ENCODE results near the gene ZBED4. TPM values are rescaled to one million over a fixed set of nuclear protein-coding genes. Genes with fewer than 3 reads are reported as not detected.

The ZBED4 gene
- total RNA-seq, 2 experiments from 2014 or later, result 17.3 to 17.4 TPM

GRCh38 chr22:49827853-49828598 is 25.6 kb upstream of the ZBED4 start, which contains the start of gene BRD1:
Gene BRD1, minus strand, starts transcription at chr22:49827873. Its CDS starts 3,556 bp downstream, at chr22:49824317.
- Mint-ChIP-seq H3K27ac (peak within 1 kb of the TSS; percentile 92), H3K4me1 (peaks cover 40% of the 10 kb centered on the region), H3K9me3 (ENCODE audit: low read depth) (no peaks in the 10 kb centered on the region), H3K36me3 (ENCODE audit: low read depth) (peaks cover 17% of the 10 kb centered on the region), H3K4me3 (peak within 1 kb of the TSS; percentile 88), H3K27me3 (no peaks in the 10 kb centered on the region)
- ChIA-PET POLR2A (no interaction called here), CTCF (no interaction called here)
- intact Hi-C loops (cut with DNase I, micrococcal nuclease), result loop anchor here (1.0 to 5.0 kb wide), 9 partner anchors 11 to 363 kb away; partner anchors contain the start of genes ALG12 (in 2 of the 2), CRELD2 (in 2 of the 2) and PIM3 (in 1 of the 2)
- peak; percentile 68 for ATAC-seq
- peak; percentile 73 for DNase-seq

- H3K4me1 Mint-ChIP-seq, result peaks cover 38% of the 10 kb centered on the region
- intact Hi-C loops (cut with DNase I, micrococcal nuclease), result loop anchor here (5.0 kb wide), 2 partner anchors 39 to 61 kb away; no protein-coding TSS in a partner anchor
- H3K36me3 Mint-ChIP-seq (ENCODE audit: low read depth), result peaks cover 14% of the 10 kb centered on the region
- DNase-seq, result no peak
- no peaks in the 10 kb centered on the region for H3K9me3 Mint-ChIP-seq (ENCODE audit: low read depth)
- peak overlapping the region; percentile 65 for H3K27ac Mint-ChIP-seq
- ChIA-PET CTCF (no interaction called here), POLR2A (no interaction called here)
- no peak for ATAC-seq
- H3K4me3 Mint-ChIP-seq, result peak overlapping the region; percentile 43
- no peaks in the 10 kb centered on the region for H3K27me3 Mint-ChIP-seq
Observed at GRCh38 chr22:49828599-49828965, 25.1 kb upstream of the ZBED4 start.

- no peaks in the 10 kb centered on the region for H3K27me3 Mint-ChIP-seq
- intact Hi-C loops (cut with DNase I, micrococcal nuclease), result loop anchor here (5.0 kb wide), 2 partner anchors 38 to 62 kb away; no protein-coding TSS in a partner anchor
- peak overlapping the region; percentile 75 for H3K27ac Mint-ChIP-seq
- POLR2A ChIA-PET, result interaction anchor here (0.7 kb wide), 1 partner anchor 21 kb away, joined by 3 read pairs; no protein-coding TSS in a partner anchor
- CTCF ChIA-PET, result no interaction called here
- no peak for ATAC-seq
- no peaks in the 10 kb centered on the region for H3K9me3 Mint-ChIP-seq (ENCODE audit: low read depth)
- H3K36me3 Mint-ChIP-seq (ENCODE audit: low read depth), result peaks cover 8% of the 10 kb centered on the region
- DNase-seq, result no peak
- H3K4me3 Mint-ChIP-seq, result peak overlapping the region; percentile 43
- H3K4me1 Mint-ChIP-seq, result peaks cover 32% of the 10 kb centered on the region
Observed at GRCh38 chr22:49829044-49829853, 24.4 kb upstream of the ZBED4 start.

GRCh38 chr22:49833340-49834007 is 20.2 kb upstream of the ZBED4 start:
- no peak for ATAC-seq
- ChIA-PET CTCF (no interaction called here), POLR2A (no interaction called here)

GRCh38 chr22:49838771-49839717 is 14.6 kb upstream of the ZBED4 start:
- POLR2A ChIA-PET, result interaction anchor here (1.0 kb wide), 1 partner anchor 13 kb away, joined by 3 read pairs; no protein-coding TSS in a partner anchor
- H3K27me3 Mint-ChIP-seq, result no peaks in the 10 kb centered on the region
- peak overlapping the region; percentile 73 for H3K4me3 Mint-ChIP-seq
- peaks cover 35% of the 10 kb centered on the region for H3K4me1 Mint-ChIP-seq
- ATAC-seq (peak; percentile 87), DNase-seq (peak; percentile 92)
- H3K9me3 Mint-ChIP-seq (ENCODE audit: low read depth), result no peaks in the 10 kb centered on the region
- H3K36me3 Mint-ChIP-seq (ENCODE audit: low read depth), result no peaks in the 10 kb centered on the region
- CTCF ChIA-PET, result interaction anchor here (0.6 to 1.2 kb wide), 2 partner anchors 27 to 407 kb away, joined by 3 read pairs; no protein-coding TSS in a partner anchor
- H3K27ac Mint-ChIP-seq, result peak overlapping the region; percentile 98
- intact Hi-C loops (cut with DNase I, micrococcal nuclease), result loop anchor here (1.0 to 2.0 kb wide), 4 partner anchors 12 to 180 kb away; partner anchors contain the start of genes ZBED4 (in 2 of the 2), ALG12 (in 1 of the 2), BRD1 (in 1 of the 2) and CRELD2 (in 1 of the 2)

More at GRCh38 chr22:49833340-49834007, 20.2 kb upstream of the ZBED4 start:
- H3K4me1 Mint-ChIP-seq, result peaks cover 28% of the 10 kb centered on the region
- intact Hi-C loops (cut with DNase I, micrococcal nuclease), result no loop called here
- H3K27me3 Mint-ChIP-seq, result no peaks in the 10 kb centered on the region
- H3K27ac Mint-ChIP-seq, result no peak overlapping the region
- no peaks in the 10 kb centered on the region for H3K36me3 Mint-ChIP-seq (ENCODE audit: low read depth)
- DNase-seq, result no peak
- H3K4me3 Mint-ChIP-seq, result no peak overlapping the region
- no peaks in the 10 kb centered on the region for H3K9me3 Mint-ChIP-seq (ENCODE audit: low read depth)

GRCh38 chr22:49845241-49845640 is 8.4 kb upstream of the ZBED4 start:
- Mint-ChIP-seq H3K4me1 (peaks cover 10% of the 10 kb centered on the region), H3K4me3 (no peak overlapping the region), H3K27me3 (peaks cover 10% of the 10 kb centered on the region), H3K9me3 (ENCODE audit: low read depth) (no peaks in the 10 kb centered on the region), H3K27ac (no peak overlapping the region), H3K36me3 (ENCODE audit: low read depth) (no peaks in the 10 kb centered on the region)
- intact Hi-C loops (cut with DNase I, micrococcal nuclease), result no loop called here
- POLR2A ChIA-PET, result interaction anchor here (0.6 kb wide), 1 partner anchor 58 kb away, joined by 4 read pairs; no protein-coding TSS in a partner anchor
- ATAC-seq, result no peak
- CTCF ChIA-PET, result no interaction called here
- DNase-seq, result no peak

GRCh38 chr22:49845666-49846459 is 7.8 kb upstream of the ZBED4 start:
- Mint-ChIP-seq H3K27ac (no peak overlapping the region), H3K4me1 (peaks cover 9% of the 10 kb centered on the region), H3K4me3 (no peak overlapping the region), H3K27me3 (peaks cover 15% of the 10 kb centered on the region), H3K9me3 (ENCODE audit: low read depth) (no peaks in the 10 kb centered on the region), H3K36me3 (ENCODE audit: low read depth) (no peaks in the 10 kb centered on the region)
- POLR2A ChIA-PET, result interaction anchor here (0.6 kb wide), 1 partner anchor 59 kb away, joined by 4 read pairs; no protein-coding TSS in a partner anchor
- CTCF ChIA-PET, result interaction anchor here (0.7 kb wide), 1 partner anchor 93 kb away, joined by 3 read pairs; no protein-coding TSS in a partner anchor
- intact Hi-C loops (cut with DNase I, micrococcal nuclease), result no loop called here
- ATAC-seq, result no peak
- no peak for DNase-seq

GRCh38 chr22:49847751-49848689 is 5.6 kb upstream of the ZBED4 start:
- POLR2A ChIA-PET, result no interaction called here
- CTCF ChIA-PET, result interaction anchor here (0.7 kb wide), 1 partner anchor 58 kb away, joined by 3 read pairs; no protein-coding TSS in a partner anchor
- DNase-seq (no peak), ATAC-seq (no peak)
- Mint-ChIP-seq H3K27me3 (peaks cover 16% of the 10 kb centered on the region), H3K4me1 (peaks cover 12% of the 10 kb centered on the region), H3K36me3 (ENCODE audit: low read depth) (no peaks in the 10 kb centered on the region), H3K4me3 (peak overlapping the region; percentile 28), H3K9me3 (ENCODE audit: low read depth) (no peaks in the 10 kb centered on the region), H3K27ac (no peak overlapping the region)
- intact Hi-C loops (cut with DNase I, micrococcal nuclease), result no loop called here

GRCh38 chr22:49848690-49849160 is 4.9 kb upstream of the ZBED4 start:
- Mint-ChIP-seq H3K27me3 (peaks cover 16% of the 10 kb centered on the region), H3K9me3 (ENCODE audit: low read depth) (no peaks in the 10 kb centered on the region), H3K4me1 (peaks cover 12% of the 10 kb centered on the region), H3K36me3 (ENCODE audit: low read depth) (no peaks in the 10 kb centered on the region), H3K27ac (no peak overlapping the region), H3K4me3 (no peak overlapping the region)
- POLR2A ChIA-PET, result no interaction called here
- DNase-seq (no peak), ATAC-seq (no peak)
- CTCF ChIA-PET, result no interaction called here
- intact Hi-C loops (cut with DNase I, micrococcal nuclease), result no loop called here
